ENCODE data around the gene USPL1.

USPL1 gene

GRCh38 chr13:30698488-30699005 lies 80.8 kb downstream of the USPL1 start:
- DNase-seq = no peak

- DNase-seq = no peak
Observed at GRCh38 chr13:30700364-30700763, 82.6 kb downstream of the USPL1 start.

DNA sequence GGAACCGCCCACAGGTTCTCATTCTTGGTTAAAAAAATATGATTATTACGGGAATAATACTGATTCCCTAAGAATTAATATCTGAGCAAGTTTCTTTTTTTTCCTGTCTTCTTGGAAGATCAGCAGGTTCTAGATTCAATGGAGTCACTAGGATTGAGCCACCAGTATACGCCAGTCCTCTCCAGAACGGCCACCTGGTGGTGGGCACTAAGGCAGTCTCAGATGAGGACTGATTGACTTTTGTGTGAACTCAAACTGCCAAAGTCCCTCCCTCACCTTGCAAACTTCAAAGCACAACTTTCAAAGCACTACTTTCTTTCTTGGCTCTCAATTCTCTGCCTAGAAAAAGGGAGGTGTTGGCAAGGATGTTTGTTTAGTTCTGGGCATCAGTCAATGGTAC lies 84.3 kb downstream of the USPL1 start:
- DNase-seq = no peak

DNA sequence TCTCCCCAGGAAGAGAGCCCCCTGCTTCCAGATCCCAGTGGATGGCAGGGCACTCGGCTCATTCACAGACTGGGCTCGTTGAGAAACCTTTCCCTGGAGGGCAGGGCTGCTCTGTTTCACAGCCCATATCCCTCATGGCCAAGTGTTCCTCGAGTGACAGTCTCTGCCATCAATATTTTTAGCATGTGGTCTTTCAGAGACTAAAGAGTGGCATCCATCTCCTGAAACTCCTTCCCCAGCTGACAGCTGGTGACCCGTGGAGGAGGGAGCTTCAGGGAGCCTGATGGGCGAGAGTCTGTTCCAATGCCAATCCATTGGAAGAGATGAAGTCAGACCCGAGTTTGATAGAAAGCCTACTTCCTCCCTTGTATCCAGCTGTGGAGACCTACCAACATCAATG lies 86.9 kb downstream of the USPL1 start:
- no peak for DNase-seq

GRCh38 chr13:30705680-30706079 lies 88.0 kb downstream of the USPL1 start:
- no peak for DNase-seq

- DNase-seq = no peak
Observed at GRCh38 chr13:30708541-30708940, 90.8 kb downstream of the USPL1 start.

Data from NCI-H748 treated with DMSO at 0.1 percent for 48 hours (cell line).